Measurements from ENCODE around the gene MS4A15.

DNA sequence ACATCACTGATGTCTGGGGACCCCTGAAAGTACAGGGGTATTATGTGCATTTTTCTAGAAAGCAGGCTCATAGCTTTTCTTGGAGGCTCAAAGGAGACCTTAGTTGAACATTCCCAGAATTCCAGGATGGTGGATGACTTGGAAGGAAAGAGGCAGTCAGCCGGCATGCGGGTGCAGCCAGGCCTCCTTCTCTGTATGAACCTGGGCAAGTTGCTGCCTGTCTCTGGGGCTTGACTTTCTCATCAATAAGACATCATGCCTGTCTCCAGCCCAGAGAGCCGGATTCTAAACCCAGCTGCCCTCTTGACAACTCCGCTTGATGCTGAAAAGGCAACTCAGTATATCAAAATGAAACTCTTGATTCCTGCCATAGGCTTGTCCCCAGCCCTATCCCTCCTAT is 12.6 kb downstream of the MS4A15 start:
- TF ChIP-seq CTCF (IDR thresholded peaks at IDR 0.05) (no peak), POLR2A (IDR thresholded peaks at IDR 0.05) (no peak)
